Vagina (tissue), 2 donors: ENCODE measurements around the gene GALR2. TPM values are rescaled to one million over a fixed set of nuclear protein-coding genes. Genes with fewer than 3 reads are reported as not detected.

Experiments
- DNase-seq, 2 donors: peaks; one replicate each; pipeline ENCODE4 v3.0.0-alpha.2; 2017; ENCODE audit errors: extremely low spot score in 2 of 2
- H3K27ac ChIP-seq: fragments of 200-600 bp; sonication (generic); one replicate; pipeline ENCODE4 v1.5.1; 2019
- H3K27me3 ChIP-seq: fragments of 200-600 bp; sonication (generic); one replicate; pipeline ENCODE4 v1.5.1; 2019
- H3K36me3 ChIP-seq, 2 donors: fragments of 200-600 bp; sonication (generic); one replicate each; pipeline ENCODE4 v1.5.1; 2017 to 2019
- H3K4me1 ChIP-seq: fragments of 200-600 bp; sonication (generic); one replicate; pipeline ENCODE4 v1.5.1; 2019
- H3K4me3 ChIP-seq, 2 donors: fragments of 200-600 bp; sonication (generic); 1 replicate in 1 of 2; 2 replicates in 1 of 2; pipeline ENCODE4 v1.5.1; 2016 to 2019
- H3K9me3 ChIP-seq: fragments of 200-600 bp; sonication (generic); one replicate; pipeline ENCODE4 v1.5.1; 2019
- POLR2A ChIP-seq, 2 donors: fragments of 450-650 bp; IDR thresholded peaks; one replicate each; pipeline ENCODE4 v1.6.1; 2017; ENCODE audit warnings: antibody characterized with exemption in 2 of 2, mild to moderate bottlenecking in 2 of 2, moderate library complexity in 2 of 2
- POLR2AphosphoS5 ChIP-seq, 2 donors: sonication (generic); formaldehyde crosslinking; IDR thresholded peaks; one replicate each; pipeline ENCODE4 v1.9.0; 2017; ENCODE audit warnings: antibody characterized with exemption in 2 of 2, mild to moderate bottlenecking in 2 of 2, low read depth in 1 of 2; ENCODE audit not compliant: insufficient read depth in 1 of 2
- intact Hi-C: fragments of 100-400 bp; cut with DNase I; formaldehyde crosslinking; loops from one replicate; pipeline ENCODE4 v1.15.1; 2023
- total RNA-seq: library from RNA; depleted of rRNA; stranded (reverse); fragments of >200 nt; gene quantifications from one replicate; pipeline ENCODE4 v1.2.3, GENCODE V29; 2016
- TF ChIP-seq, protein P1 (sequence below), 3 experiments: fragments of 450-650 bp in 2 of 3; fragments of 200-600 bp in 1 of 3; sonication (generic) in 1 of 3; IDR thresholded peaks; one replicate each; pipeline ENCODE4 v1.5.1; 2017 to 2019; ENCODE audit warnings: antibody characterized with exemption in 3 of 3, mild to moderate bottlenecking in 2 of 3, moderate library complexity in 2 of 3

GALR2 gene
- total RNA-seq, 1 donor from 2014 or later = not detected

DNA sequence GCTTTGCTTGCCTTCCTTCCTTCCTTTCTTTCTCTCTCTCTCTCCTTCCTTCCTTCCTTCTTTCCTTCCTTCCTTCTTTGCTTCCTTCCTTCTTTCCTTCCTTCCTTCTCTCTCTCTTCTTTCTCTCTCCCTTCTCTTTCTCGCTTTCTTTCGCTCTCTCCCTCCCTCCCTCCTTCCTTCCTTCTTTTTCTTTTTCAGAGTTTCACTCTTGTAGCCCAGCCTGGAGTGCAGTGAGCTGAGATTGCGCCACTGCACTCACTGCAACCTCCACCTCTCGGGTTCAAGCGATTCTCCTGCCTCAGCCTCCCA, 48.6 kb downstream of the GALR2 start:
- Histone ChIP-seq H3K4me1 (peaks cover 10% of the 10 kb centered on the region), H3K36me3 (no peaks in the 10 kb centered on the region), H3K9me3 (no peaks in the 10 kb centered on the region), H3K4me3 (no peak overlapping the region), H3K27me3 (no peaks in the 10 kb centered on the region), H3K27ac (no peak overlapping the region)
- TF ChIP-seq POLR2AphosphoS5 (IDR thresholded peaks at IDR 0.05; ENCODE audit: insufficient read depth in 1 of 2, low read depth in 1 of 2) = no peak
- TF ChIP-seq POLR2A (IDR thresholded peaks at IDR 0.05) = no peak
- TF ChIP-seq, protein P1, sequence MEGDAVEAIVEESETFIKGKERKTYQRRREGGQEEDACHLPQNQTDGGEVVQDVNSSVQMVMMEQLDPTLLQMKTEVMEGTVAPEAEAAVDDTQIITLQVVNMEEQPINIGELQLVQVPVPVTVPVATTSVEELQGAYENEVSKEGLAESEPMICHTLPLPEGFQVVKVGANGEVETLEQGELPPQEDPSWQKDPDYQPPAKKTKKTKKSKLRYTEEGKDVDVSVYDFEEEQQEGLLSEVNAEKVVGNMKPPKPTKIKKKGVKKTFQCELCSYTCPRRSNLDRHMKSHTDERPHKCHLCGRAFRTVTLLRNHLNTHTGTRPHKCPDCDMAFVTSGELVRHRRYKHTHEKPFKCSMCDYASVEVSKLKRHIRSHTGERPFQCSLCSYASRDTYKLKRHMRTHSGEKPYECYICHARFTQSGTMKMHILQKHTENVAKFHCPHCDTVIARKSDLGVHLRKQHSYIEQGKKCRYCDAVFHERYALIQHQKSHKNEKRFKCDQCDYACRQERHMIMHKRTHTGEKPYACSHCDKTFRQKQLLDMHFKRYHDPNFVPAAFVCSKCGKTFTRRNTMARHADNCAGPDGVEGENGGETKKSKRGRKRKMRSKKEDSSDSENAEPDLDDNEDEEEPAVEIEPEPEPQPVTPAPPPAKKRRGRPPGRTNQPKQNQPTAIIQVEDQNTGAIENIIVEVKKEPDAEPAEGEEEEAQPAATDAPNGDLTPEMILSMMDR (IDR thresholded peaks at IDR 0.05) = no peak
- intact Hi-C loops = loop anchor here (5.0 kb wide), 1 partner anchor 59 kb away; no protein-coding TSS in a partner anchor
- DNase-seq = no peak

DNA sequence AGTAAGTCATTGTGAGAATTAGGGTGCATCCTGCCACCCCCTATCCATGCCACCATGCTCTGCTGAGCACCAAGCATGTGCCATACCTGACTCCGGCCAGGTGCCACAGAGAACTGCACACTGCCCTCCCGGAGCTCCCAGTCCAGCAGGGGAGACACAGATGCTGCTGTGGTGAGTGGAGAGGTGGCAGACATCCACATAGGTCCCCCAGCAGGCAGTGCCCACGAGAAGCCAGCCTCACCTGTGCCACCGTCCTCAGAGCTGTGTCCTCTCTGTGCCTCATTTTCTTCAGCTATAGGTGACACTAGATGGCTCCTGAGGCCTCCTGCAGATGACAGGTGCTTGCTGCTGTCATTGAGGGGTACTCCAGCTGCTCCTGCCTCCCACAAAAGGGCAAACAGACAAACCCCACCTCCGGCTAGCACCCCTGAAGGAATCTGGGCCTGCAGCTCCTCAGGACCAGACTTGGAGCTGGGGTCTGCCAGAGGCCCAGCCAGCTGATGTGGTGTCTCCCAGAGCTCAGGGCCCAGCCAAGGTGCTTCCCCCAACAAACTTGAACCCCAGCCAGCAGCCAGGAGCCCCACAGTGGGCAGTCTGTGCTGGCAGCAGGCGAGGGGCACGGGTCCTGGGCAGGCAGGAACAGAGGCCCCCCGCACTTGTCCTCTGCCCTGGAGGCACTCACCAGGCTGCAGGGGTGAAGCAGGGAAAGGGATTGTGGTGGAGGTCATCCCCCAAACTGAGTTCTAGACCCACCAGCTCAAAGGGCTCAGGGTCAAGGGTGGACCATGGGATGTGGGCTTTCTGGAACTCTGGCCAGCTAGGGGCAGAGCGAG, 49.4 kb downstream of the GALR2 start:
- no peak overlapping the region for H3K27ac ChIP-seq
- intact Hi-C loops = loop anchor here (5.0 kb wide), 1 partner anchor 58 kb away; no protein-coding TSS in a partner anchor
- peak; percentile 83 to 95 for DNase-seq
- no peaks in the 10 kb centered on the region for H3K27me3 ChIP-seq
- H3K36me3 ChIP-seq = no peaks in the 10 kb centered on the region
- H3K9me3 ChIP-seq = no peaks in the 10 kb centered on the region
- H3K4me3 ChIP-seq = no peak overlapping the region
- TF ChIP-seq, protein P1 (IDR thresholded peaks at IDR 0.05) = no peak
- no peak for TF ChIP-seq POLR2AphosphoS5 (IDR thresholded peaks at IDR 0.05; ENCODE audit: insufficient read depth in 1 of 2, low read depth in 1 of 2)
- TF ChIP-seq POLR2A (IDR thresholded peaks at IDR 0.05) = no peak
- peaks cover 10% of the 10 kb centered on the region for H3K4me1 ChIP-seq

DNA sequence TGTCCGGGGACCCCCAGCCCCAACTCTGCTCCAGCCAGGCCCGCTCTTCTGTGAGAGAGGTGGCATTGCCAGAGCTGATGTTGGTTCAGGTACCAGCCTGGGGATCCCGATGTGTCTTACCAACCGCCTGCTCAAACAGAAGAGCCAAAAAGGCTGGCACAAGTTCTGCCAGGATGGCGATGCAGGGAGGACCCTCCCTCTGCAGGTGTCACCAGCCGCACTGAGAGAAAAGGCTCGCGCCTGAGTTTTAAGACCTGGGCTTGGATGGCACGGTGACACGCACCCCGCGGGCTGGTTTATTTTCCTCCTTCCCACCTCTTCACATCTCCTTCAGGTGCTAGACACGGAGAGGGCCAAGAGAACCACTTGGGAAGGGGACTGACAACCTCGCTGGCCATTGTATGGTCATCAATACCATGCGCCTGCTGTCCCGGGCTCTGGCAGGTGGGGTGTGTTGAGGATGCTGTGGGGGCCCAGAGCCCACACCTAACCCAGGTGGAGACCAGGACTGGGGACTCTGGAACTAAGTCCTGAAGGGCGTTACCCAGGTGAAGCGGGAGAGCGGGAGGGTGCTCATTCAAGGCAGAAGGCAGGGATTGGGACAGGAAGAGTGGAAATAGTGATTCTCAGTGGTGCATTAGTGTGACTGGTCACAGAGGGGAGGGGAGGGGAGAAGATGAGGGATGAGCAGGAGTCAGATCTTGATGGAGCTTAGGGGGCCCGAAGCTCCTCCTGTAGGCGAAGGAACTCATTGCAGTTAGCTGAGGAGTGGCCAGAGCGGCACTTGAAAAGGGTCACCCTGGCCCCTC, 50.2 kb downstream of the GALR2 start:
- peak; percentile 79 to 93 for DNase-seq
- intact Hi-C loops = loop anchor here (5.0 kb wide), 1 partner anchor 58 kb away; no protein-coding TSS in a partner anchor

DNA sequence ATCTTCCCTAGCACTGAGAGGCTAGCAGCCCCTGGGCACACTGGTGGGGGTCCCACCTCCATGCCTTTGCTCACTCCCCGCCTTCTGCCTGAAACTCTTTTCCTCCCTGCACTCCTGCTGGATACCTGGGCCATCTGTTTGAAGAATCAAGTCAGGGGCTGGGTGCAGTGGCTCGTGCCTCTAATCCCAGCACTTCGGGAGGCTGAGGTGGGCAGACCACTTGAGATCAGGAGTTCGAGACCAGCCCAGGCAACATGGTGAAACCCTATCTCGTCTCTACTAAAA, 50.8 kb downstream of the GALR2 start:
- peak; percentile 71 to 93 for DNase-seq
- intact Hi-C loops = no loop called here
- no peaks in the 10 kb centered on the region for H3K27me3 ChIP-seq
- H3K36me3 ChIP-seq = no peaks in the 10 kb centered on the region
- H3K4me1 ChIP-seq = peaks cover 10% of the 10 kb centered on the region
- TF ChIP-seq, protein P1 (IDR thresholded peaks at IDR 0.05) = no peak
- TF ChIP-seq POLR2AphosphoS5 (IDR thresholded peaks at IDR 0.05; ENCODE audit: insufficient read depth in 1 of 2, low read depth in 1 of 2) = no peak
- TF ChIP-seq POLR2A (IDR thresholded peaks at IDR 0.05) = no peak
- no peaks in the 10 kb centered on the region for H3K9me3 ChIP-seq
- no peak overlapping the region for H3K27ac ChIP-seq
- H3K4me3 ChIP-seq = no peak overlapping the region

More for the DNA sequence above, 50.2 kb downstream of the GALR2 start:
- no peaks in the 10 kb centered on the region for H3K9me3 ChIP-seq
- H3K4me1 ChIP-seq = peaks cover 10% of the 10 kb centered on the region
- H3K27me3 ChIP-seq = no peaks in the 10 kb centered on the region
- TF ChIP-seq POLR2AphosphoS5 (IDR thresholded peaks at IDR 0.05; ENCODE audit: insufficient read depth in 1 of 2, low read depth in 1 of 2) (no peak), POLR2A (IDR thresholded peaks at IDR 0.05) (no peak)
- TF ChIP-seq, protein P1 (IDR thresholded peaks at IDR 0.05) = no peak
- no peaks in the 10 kb centered on the region for H3K36me3 ChIP-seq
- H3K4me3 ChIP-seq = no peak overlapping the region
- H3K27ac ChIP-seq = no peak overlapping the region
